Chondrocyte (in vitro differentiated cells): ENCODE measurements around the gene GBE1. TPM values are rescaled to one million over a fixed set of nuclear protein-coding genes. Genes with fewer than 3 reads are reported as not detected.

ENCODE experiments used
- DNase-seq: peaks from one replicate; pipeline ENCODE4 v3.0.0; 2021; ENCODE audit warnings: mixed read lengths, low spot score
- H3K27ac Mint-ChIP-seq: one replicate; pipeline ENCODE4 v1.8.0; 2021; ENCODE audit warnings: mild to moderate bottlenecking, moderate library complexity, mixed read lengths; ENCODE audit not compliant: unreplicated experiment
- H3K27me3 Mint-ChIP-seq: 2 replicates; pipeline ENCODE4 v1.8.0; 2021; ENCODE audit warnings: low read depth, mixed read lengths
- H3K36me3 Mint-ChIP-seq: 2 replicates; pipeline ENCODE4 v1.8.0; 2021; ENCODE audit warnings: low read depth, mixed read lengths
- H3K4me1 Mint-ChIP-seq: 2 replicates; pipeline ENCODE4 v1.8.0; 2021; ENCODE audit warnings: low read depth, mild to moderate bottlenecking, mixed read lengths
- H3K4me3 Mint-ChIP-seq: one replicate; pipeline ENCODE4 v1.8.0; 2021; ENCODE audit warnings: mild to moderate bottlenecking, moderate library complexity, mixed read lengths; ENCODE audit not compliant: unreplicated experiment
- H3K9me3 Mint-ChIP-seq: 2 replicates; pipeline ENCODE4 v1.8.0; 2021; ENCODE audit warnings: low read depth, mixed read lengths
- CTCF ChIP-seq: fragments of 200-600 bp; sonication (generic); IDR thresholded peaks from 2 replicates; pipeline ENCODE4 v1.5.0; 2021; ENCODE audit warnings: antibody characterized with exemption, mild to moderate bottlenecking, moderate library complexity
- total RNA-seq: library from RNA; stranded (reverse); gene quantifications from 3 replicates; pipeline ENCODE4 v1.2.1, GENCODE V29; 2021

The GBE1 gene
- total RNA-seq, 1 donor from 2014 or later, result 53.8 TPM

DNA sequence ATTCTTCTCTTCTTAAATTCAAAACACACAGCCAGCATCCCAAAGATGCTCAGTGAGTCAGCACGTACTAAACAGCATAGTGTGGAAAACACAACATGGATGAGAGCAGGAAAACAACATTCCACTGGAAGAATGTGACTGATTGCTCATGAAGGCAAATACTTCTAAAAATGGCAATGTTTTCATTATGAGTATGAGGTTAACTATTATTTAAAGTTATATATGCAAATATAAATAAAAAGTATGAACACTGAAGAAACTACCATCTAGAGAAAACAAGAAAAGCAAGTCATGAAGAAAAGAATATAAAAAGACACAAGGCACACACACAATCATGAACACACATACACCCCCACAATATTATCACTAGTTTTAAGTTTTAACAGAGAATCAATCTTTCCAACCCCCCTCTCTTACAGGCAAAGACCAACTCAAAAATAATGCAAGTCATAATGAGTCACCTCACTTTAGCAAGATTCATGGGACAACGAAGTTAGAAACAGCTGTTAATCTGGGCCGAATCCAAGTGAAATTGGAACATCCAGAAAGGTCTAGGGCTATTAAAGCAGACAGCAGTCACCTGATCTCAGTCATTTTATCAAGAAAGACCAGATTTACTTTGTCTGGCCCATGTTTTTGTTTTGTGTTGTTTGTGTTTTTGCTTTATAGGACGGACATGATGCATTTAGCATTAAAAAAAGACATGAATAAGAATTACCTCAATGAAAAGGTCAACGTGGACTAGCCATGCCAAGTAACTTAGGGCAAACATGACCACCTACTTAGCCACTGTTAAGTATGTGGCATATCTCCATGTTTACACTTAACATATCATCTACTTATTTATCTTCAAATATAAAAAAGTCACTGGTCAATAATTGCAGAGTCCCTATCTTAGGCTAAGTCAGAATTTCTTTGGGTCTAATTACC is 18.1 kb downstream of the GBE1 start:
- no peaks in the 10 kb centered on the region for H3K27me3 Mint-ChIP-seq
- no peak for DNase-seq
- peak overlapping the region; percentile 16 for H3K4me3 Mint-ChIP-seq
- H3K27ac Mint-ChIP-seq, result peak overlapping the region; percentile 97
- H3K36me3 Mint-ChIP-seq, result no peaks in the 10 kb centered on the region
- H3K9me3 Mint-ChIP-seq, result no peaks in the 10 kb centered on the region
- TF ChIP-seq CTCF, result no peak
- peaks cover 67% of the 10 kb centered on the region for H3K4me1 Mint-ChIP-seq

DNA sequence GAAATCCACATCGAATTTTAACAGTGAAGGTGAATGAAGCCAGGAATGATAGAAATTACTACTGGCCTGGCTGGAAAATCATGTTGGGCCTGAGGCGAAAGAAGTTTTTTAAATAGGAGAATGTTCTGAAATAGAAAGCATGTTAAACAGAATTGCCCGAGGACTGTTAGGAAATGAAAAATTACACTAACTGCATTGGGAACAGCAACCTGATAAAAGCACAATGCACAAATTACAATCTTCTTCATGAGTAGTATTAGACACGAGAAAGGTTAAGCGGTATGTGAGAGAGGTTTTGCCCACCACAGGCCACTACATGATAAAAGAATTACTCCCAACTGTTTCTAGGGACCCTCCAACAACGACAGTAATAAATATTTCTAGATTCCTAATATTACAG is 18.9 kb downstream of the GBE1 start:
- DNase-seq, result no peak
- Mint-ChIP-seq H3K9me3 (no peaks in the 10 kb centered on the region), H3K27ac (peak overlapping the region; percentile 97), H3K4me3 (peak overlapping the region; percentile 16), H3K27me3 (no peaks in the 10 kb centered on the region), H3K4me1 (peaks cover 63% of the 10 kb centered on the region), H3K36me3 (no peaks in the 10 kb centered on the region)
- TF ChIP-seq CTCF, result no peak

DNA sequence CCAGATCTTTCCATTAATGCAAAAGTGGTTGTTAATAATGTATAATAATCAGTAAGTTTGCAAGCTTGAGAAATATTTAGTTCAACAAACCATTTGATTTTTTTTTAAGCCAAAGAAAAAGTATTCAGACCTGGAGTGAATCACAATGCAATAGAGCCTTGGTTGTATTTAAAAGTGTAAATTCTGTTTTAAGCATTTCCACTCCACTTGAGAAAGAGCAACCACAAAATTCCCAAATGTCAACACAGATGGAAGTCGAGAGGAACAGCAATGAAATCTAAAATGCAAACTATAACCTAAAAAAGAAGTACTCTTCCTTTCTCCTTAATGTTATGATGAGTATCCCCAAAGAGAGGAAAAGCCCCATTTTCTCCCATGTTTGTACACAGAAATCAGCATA is 20.2 kb downstream of the GBE1 start:
- Mint-ChIP-seq H3K27me3 (no peaks in the 10 kb centered on the region), H3K36me3 (no peaks in the 10 kb centered on the region), H3K4me1 (peaks cover 53% of the 10 kb centered on the region), H3K4me3 (peak overlapping the region; percentile 0), H3K9me3 (no peaks in the 10 kb centered on the region), H3K27ac (peak overlapping the region; percentile 78)
- DNase-seq, result no peak
- TF ChIP-seq CTCF, result no peak

GRCh38 chr3:81740731-81741130 is 20.7 kb downstream of the GBE1 start:
- H3K27ac Mint-ChIP-seq, result peak overlapping the region; percentile 78
- no peaks in the 10 kb centered on the region for H3K36me3 Mint-ChIP-seq
- no peaks in the 10 kb centered on the region for H3K27me3 Mint-ChIP-seq
- TF ChIP-seq CTCF, result no peak
- H3K4me3 Mint-ChIP-seq, result peak overlapping the region; percentile 0
- H3K4me1 Mint-ChIP-seq, result peaks cover 53% of the 10 kb centered on the region
- no peaks in the 10 kb centered on the region for H3K9me3 Mint-ChIP-seq
- DNase-seq, result no peak

- Mint-ChIP-seq H3K27me3 (no peaks in the 10 kb centered on the region), H3K36me3 (no peaks in the 10 kb centered on the region), H3K27ac (no peak overlapping the region), H3K9me3 (no peaks in the 10 kb centered on the region), H3K4me3 (no peak overlapping the region), H3K4me1 (peaks cover 17% of the 10 kb centered on the region)
- no peak for DNase-seq
- no peak for TF ChIP-seq CTCF
Observed at GRCh38 chr3:81735334-81735733, 26.1 kb downstream of the GBE1 start.
